ENCODE results near the gene LDLRAD2.

DNA sequence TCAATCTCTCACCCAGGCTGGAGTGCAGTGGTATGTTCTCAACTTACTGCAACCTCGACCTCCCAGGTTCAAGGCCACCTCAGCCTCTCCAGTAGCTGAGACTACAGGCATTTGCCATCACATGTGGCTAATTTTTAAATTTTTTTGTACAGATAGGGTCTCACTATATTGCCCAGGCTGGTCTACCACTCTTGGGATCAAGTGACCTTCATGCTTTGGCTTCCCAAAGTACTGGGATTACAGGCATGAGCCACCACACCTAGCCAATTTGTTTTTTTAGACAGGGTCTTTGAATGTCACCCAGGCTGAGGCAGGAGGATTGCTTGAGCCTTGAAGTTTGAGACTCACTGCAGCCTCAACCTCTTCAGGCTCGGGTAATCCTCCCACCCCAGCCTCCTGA lies 19.0 kb upstream of the LDLRAD2 start:
- TF ChIP-seq RAD21 (IDR thresholded peaks at IDR 0.05) (no peak), CTCF (IDR thresholded peaks at IDR 0.05; ENCODE audit: low read depth, low read length, missing input control) (no peak), MAX (IDR thresholded peaks at IDR 0.05) (no peak), TAF1 (conservative IDR thresholded peaks at IDR 0.05) (no peak)
